ENCODE data around the gene CCDC91. TPM values are rescaled to one million over a fixed set of nuclear protein-coding genes. Genes with fewer than 3 reads are reported as not detected.

Gene CCDC91
- polyA plus RNA-seq, 1 donor from 2014 or later = 11.6 TPM

GRCh38 chr12:28209782-28210181 lies 19.5 kb downstream of the CCDC91 start:
- no peak overlapping the region for H2AFZ ChIP-seq (ENCODE audit: low read depth, low read length)
- no peaks in the 10 kb centered on the region for H3K9me3 ChIP-seq (ENCODE audit: low read length)
- H4K20me1 ChIP-seq (ENCODE audit: insufficient read depth) = no peaks in the 10 kb centered on the region
- no peaks in the 10 kb centered on the region for H3K27me3 ChIP-seq (ENCODE audit: insufficient read depth, low read depth, low read length)
- no peak overlapping the region for H3K27ac ChIP-seq (ENCODE audit: low read length)
- H3K9me2 ChIP-seq (ENCODE audit: insufficient read depth, low read length) = no peaks in the 10 kb centered on the region
- no peak overlapping the region for H3K4me3 ChIP-seq (ENCODE audit: low read length)
- H3K4me2 ChIP-seq (ENCODE audit: low read length) = no peak overlapping the region
- H3K36me3 ChIP-seq (ENCODE audit: insufficient read depth, low read length) = no peaks in the 10 kb centered on the region
- H3K79me2 ChIP-seq (replicated peaks; ENCODE audit: insufficient read depth, low read length) = no peaks in the 10 kb centered on the region
- TF ChIP-seq, protein P1, sequence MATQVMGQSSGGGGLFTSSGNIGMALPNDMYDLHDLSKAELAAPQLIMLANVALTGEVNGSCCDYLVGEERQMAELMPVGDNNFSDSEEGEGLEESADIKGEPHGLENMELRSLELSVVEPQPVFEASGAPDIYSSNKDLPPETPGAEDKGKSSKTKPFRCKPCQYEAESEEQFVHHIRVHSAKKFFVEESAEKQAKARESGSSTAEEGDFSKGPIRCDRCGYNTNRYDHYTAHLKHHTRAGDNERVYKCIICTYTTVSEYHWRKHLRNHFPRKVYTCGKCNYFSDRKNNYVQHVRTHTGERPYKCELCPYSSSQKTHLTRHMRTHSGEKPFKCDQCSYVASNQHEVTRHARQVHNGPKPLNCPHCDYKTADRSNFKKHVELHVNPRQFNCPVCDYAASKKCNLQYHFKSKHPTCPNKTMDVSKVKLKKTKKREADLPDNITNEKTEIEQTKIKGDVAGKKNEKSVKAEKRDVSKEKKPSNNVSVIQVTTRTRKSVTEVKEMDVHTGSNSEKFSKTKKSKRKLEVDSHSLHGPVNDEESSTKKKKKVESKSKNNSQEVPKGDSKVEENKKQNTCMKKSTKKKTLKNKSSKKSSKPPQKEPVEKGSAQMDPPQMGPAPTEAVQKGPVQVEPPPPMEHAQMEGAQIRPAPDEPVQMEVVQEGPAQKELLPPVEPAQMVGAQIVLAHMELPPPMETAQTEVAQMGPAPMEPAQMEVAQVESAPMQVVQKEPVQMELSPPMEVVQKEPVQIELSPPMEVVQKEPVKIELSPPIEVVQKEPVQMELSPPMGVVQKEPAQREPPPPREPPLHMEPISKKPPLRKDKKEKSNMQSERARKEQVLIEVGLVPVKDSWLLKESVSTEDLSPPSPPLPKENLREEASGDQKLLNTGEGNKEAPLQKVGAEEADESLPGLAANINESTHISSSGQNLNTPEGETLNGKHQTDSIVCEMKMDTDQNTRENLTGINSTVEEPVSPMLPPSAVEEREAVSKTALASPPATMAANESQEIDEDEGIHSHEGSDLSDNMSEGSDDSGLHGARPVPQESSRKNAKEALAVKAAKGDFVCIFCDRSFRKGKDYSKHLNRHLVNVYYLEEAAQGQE (IDR thresholded peaks at IDR 0.05; ENCODE audit: borderline replicate concordance) = no peak
- TF ChIP-seq EZH2 (IDR thresholded peaks at IDR 0.05; ENCODE audit: borderline replicate concordance, insufficient read depth, low read length, poor library complexity, severe bottlenecking) (no peak), SMC3 (conservative IDR thresholded peaks at IDR 0.05; ENCODE audit: poor library complexity) (no peak), TAF1 (IDR thresholded peaks at IDR 0.05; ENCODE audit: low read depth) (no peak)
- TF ChIP-seq, protein P2, sequence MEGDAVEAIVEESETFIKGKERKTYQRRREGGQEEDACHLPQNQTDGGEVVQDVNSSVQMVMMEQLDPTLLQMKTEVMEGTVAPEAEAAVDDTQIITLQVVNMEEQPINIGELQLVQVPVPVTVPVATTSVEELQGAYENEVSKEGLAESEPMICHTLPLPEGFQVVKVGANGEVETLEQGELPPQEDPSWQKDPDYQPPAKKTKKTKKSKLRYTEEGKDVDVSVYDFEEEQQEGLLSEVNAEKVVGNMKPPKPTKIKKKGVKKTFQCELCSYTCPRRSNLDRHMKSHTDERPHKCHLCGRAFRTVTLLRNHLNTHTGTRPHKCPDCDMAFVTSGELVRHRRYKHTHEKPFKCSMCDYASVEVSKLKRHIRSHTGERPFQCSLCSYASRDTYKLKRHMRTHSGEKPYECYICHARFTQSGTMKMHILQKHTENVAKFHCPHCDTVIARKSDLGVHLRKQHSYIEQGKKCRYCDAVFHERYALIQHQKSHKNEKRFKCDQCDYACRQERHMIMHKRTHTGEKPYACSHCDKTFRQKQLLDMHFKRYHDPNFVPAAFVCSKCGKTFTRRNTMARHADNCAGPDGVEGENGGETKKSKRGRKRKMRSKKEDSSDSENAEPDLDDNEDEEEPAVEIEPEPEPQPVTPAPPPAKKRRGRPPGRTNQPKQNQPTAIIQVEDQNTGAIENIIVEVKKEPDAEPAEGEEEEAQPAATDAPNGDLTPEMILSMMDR (IDR thresholded peaks at IDR 0.05; ENCODE audit: poor library complexity, severe bottlenecking) = no peak
- H3K9ac ChIP-seq (ENCODE audit: low read length) = no peak overlapping the region
- no peaks in the 10 kb centered on the region for H3F3A ChIP-seq (ENCODE audit: insufficient read depth, low read length, poor library complexity, severe bottlenecking)

GRCh38 chr12:28212182-28212581 lies 21.9 kb downstream of the CCDC91 start:
- Histone ChIP-seq H3K27ac (ENCODE audit: low read length) (no peak overlapping the region), H4K20me1 (ENCODE audit: insufficient read depth) (no peaks in the 10 kb centered on the region), H3K9me2 (ENCODE audit: insufficient read depth, low read length) (no peaks in the 10 kb centered on the region), H3K4me2 (ENCODE audit: low read length) (no peak overlapping the region), H3K9me3 (ENCODE audit: low read length) (no peaks in the 10 kb centered on the region), H3K4me3 (ENCODE audit: low read length) (no peak overlapping the region), H3K9ac (ENCODE audit: low read length) (no peak overlapping the region), H3K79me2 (replicated peaks; ENCODE audit: insufficient read depth, low read length) (no peaks in the 10 kb centered on the region), H3K36me3 (ENCODE audit: insufficient read depth, low read length) (no peaks in the 10 kb centered on the region), H3K27me3 (ENCODE audit: insufficient read depth, low read depth, low read length) (no peaks in the 10 kb centered on the region), H3F3A (ENCODE audit: insufficient read depth, low read length, poor library complexity, severe bottlenecking) (no peaks in the 10 kb centered on the region), H2AFZ (ENCODE audit: low read depth, low read length) (no peak overlapping the region)
- TF ChIP-seq RAD21 (conservative IDR thresholded peaks at IDR 0.05) (no peak), POLR2AphosphoS5 (IDR thresholded peaks at IDR 0.05) (no peak), TAF1 (IDR thresholded peaks at IDR 0.05; ENCODE audit: low read depth) (no peak)
- TF ChIP-seq, protein P1 (IDR thresholded peaks at IDR 0.05; ENCODE audit: borderline replicate concordance) = no peak

Data from neural cell (in vitro differentiated cells).